OCI-LY3 (cell line): ENCODE results near the gene NPEPPS.

Source experiments
- CTCF ChIP-seq: fragments of 200-600, 300-600 bp; sonication (generic); IDR thresholded peaks from 2 replicates; pipeline ENCODE4 v1.5.1; 2014; ENCODE audit warnings: antibody characterized with exemption, low read length, low read depth
- EZH2phosphoT487 ChIP-seq: fragments of 200-600 bp; shearing (Covaris generic); IDR thresholded peaks from 2 replicates; pipeline ENCODE4 v1.6.1; 2018; ENCODE audit warnings: antibody characterized with exemption, mixed run types, low read depth

- TF ChIP-seq CTCF (no peak), EZH2phosphoT487 (no peak)
Observed at GRCh38 chr17:47660064-47660492, 129.2 kb downstream of the NPEPPS start.
